K562 (cell line): ENCODE data around the gene ERRFI1. TPM values are rescaled to one million over a fixed set of nuclear protein-coding genes. Genes with fewer than 3 reads are reported as not detected.
"Not testable (repeated sequence)": the region's sequence is repeated elsewhere in the genome, so short reads cannot be mapped to it uniquely, and the experiment has no call there.

Experiments used
- ATAC-seq: fragments of 200-7000 bp; cut with Tn5 transposase; 3 replicates; pipeline ENCODE4 v1.9.1; 2020; ENCODE audit warnings: moderate library complexity
- BruUV-seq: library from RNA; stranded (reverse); fragments of 400-500 nt; replicated peaks from 2 replicates; lab custom pipeline; 2021; lab: Mats Ljungman, UMichigan
- CTCF ChIA-PET: fragments of 300-600 bp; formaldehyde crosslinking; extraction: SDS; loops from one replicate; lab custom pipeline; 2021; ENCODE audit warnings: low intra/inter-chr PET ratio; lab: Yijun Ruan, JAX
- POLR2A ChIA-PET: fragments of 300-600, 350-650 bp; sonication (Branson Sonifier 250); formaldehyde crosslinking; extraction: SDS; loops from one replicate; lab custom pipeline; 2021; ENCODE audit warnings: antibody characterized with exemption, inconsistent platforms; lab: Yijun Ruan, JAX
- DNase-seq, 4 experiments: peaks; one replicate each; pipeline versions ENCODE4 v3.0.0 to v3.0.0-alpha.2; 2011 to 2018; ENCODE audit warnings: low spot score in 3 of 4, mixed read lengths in 3 of 4; ENCODE audit errors: extremely low read depth in 1 of 4
- FAIRE-seq: peaks from 2 replicates; lab custom pipeline; 2011; peaks lifted over from hg19 to GRCh38; lab: Jason Lieb, UNC
- H2AFZ ChIP-seq: 2 replicates; pipeline ENCODE4 v1.6.0; 2011; ENCODE audit warnings: low read depth, low read length, control low read depth, inconsistent platforms
- H3K27ac ChIP-seq: fragments of 200-600 bp; 3 replicates; pipeline ENCODE4 v1.8.0; 2011; ENCODE audit warnings: low read depth, mild to moderate bottlenecking, control low read depth, inconsistent platforms, low read length, moderate library complexity, mixed read lengths; ENCODE audit errors: extremely low read depth
- H3K27me3 ChIP-seq, 2 experiments: fragments of 300-600 bp in 1 of 2; 2 replicates in 1 of 2; 3 replicates in 1 of 2; pipeline versions ENCODE4 v1.6.0 to v1.8.0; 2011; ENCODE audit warnings: inconsistent platforms in 2 of 2, low read length in 2 of 2, mild to moderate bottlenecking in 1 of 2, mixed read lengths in 1 of 2, moderate library complexity in 1 of 2; ENCODE audit not compliant: control insufficient read depth in 2 of 2, insufficient read depth in 2 of 2
- H3K36me3 ChIP-seq: fragments of 300-600 bp; 3 replicates; pipeline ENCODE4 v1.8.0; 2011; ENCODE audit warnings: mild to moderate bottlenecking, low read length, inconsistent platforms; ENCODE audit not compliant: control insufficient read depth, insufficient read depth
- H3K4me1 ChIP-seq, 2 experiments: fragments of 200-600 bp in 1 of 2; replicated peaks in 1 of 2; 2 replicates in 1 of 2; 3 replicates in 1 of 2; pipeline versions ENCODE4 v1.5.1 to v1.8.0; 2011; ENCODE audit warnings: inconsistent platforms in 2 of 2, low read length in 2 of 2, mild to moderate bottlenecking in 1 of 2, mixed read lengths in 1 of 2, moderate library complexity in 1 of 2; ENCODE audit not compliant: control insufficient read depth in 2 of 2, insufficient read depth in 2 of 2
- H3K4me2 ChIP-seq: 2 replicates; pipeline ENCODE4 v1.6.1; 2011; ENCODE audit warnings: low read length, control low read depth, inconsistent platforms, mixed read lengths; ENCODE audit not compliant: insufficient read depth
- H3K4me3 ChIP-seq: fragments of 200-600 bp; sonication (generic), shearing (Covaris generic); 2 replicates; pipeline ENCODE4 v1.5.1; 2016; ENCODE audit warnings: control low read depth, inconsistent platforms
- H3K79me2 ChIP-seq: fragments of 200-600 bp; 3 replicates; pipeline ENCODE4 v1.8.0; 2011; ENCODE audit warnings: low read length, inconsistent platforms; ENCODE audit not compliant: control insufficient read depth, insufficient read depth
- H3K9ac ChIP-seq, 2 experiments: 2 replicates each; pipeline versions ENCODE4 v1.6.0 to v1.6.1; 2011; ENCODE audit warnings: low read depth in 2 of 2, low read length in 2 of 2, control low read depth in 1 of 2, inconsistent platforms in 1 of 2, mild to moderate bottlenecking in 1 of 2, mixed read lengths in 1 of 2; ENCODE audit not compliant: insufficient read depth in 1 of 2
- H3K9me1 ChIP-seq: one replicate; pipeline ENCODE4 v1.6.0; 2011; ENCODE audit warnings: inconsistent platforms, mild to moderate bottlenecking, low read length, moderate library complexity; ENCODE audit not compliant: control insufficient read depth, insufficient read depth
- H3K9me3 ChIP-seq: replicated peaks from 2 replicates; pipeline ENCODE4 v1.5.1; 2011; ENCODE audit warnings: low read depth, low read length, inconsistent platforms; ENCODE audit not compliant: control insufficient read depth, insufficient read depth
- H4K20me1 ChIP-seq: replicated peaks from 2 replicates; pipeline ENCODE4 v1.6.1; 2011; ENCODE audit warnings: low read length, inconsistent platforms, mixed read lengths; ENCODE audit not compliant: control insufficient read depth, insufficient read depth
- BCOR ChIP-seq: fragments of 450-650 bp; IDR thresholded peaks from 2 replicates; pipeline ENCODE4 v1.6.1; 2016
- KDM1A ChIP-seq, 2 experiments: fragments of 450-650 bp; IDR thresholded peaks; 2 replicates each; pipeline ENCODE4 v1.6.1; 2016; ENCODE audit warnings: mild to moderate bottlenecking in 2 of 2
- PKNOX1 ChIP-seq: fragments of 450-650 bp; IDR thresholded peaks from 2 replicates; pipeline ENCODE4 v1.6.1; 2016
- RBM25 ChIP-seq: fragments of 200-400 bp; formaldehyde crosslinking; IDR thresholded peaks from 2 replicates; pipeline ENCODE4 v1.6.1; 2018; ENCODE audit warnings: low read length, low read depth, moderate library complexity; ENCODE audit not compliant: severe bottlenecking
- ZNF146 ChIP-seq: IDR thresholded peaks from one replicate; pipeline ENCODE4 v1.6.1; 2018; ENCODE audit warnings: missing compliant biosample characterization; ENCODE audit not compliant: unreplicated experiment
- WGBS: fragments of 100-300 bp; shearing (Covaris generic); methylation state at CpG from one replicate; pipeline ENCODE4 v1.1.6; 2016; ENCODE audit warnings: low coverage, mixed read lengths; ENCODE audit not compliant: insufficient coverage; ENCODE audit errors: missing lambda C conversion rate; 5-methylcytosine and 5-hydroxymethylcytosine counted together
- in situ Hi-C: fragments of 300-500 bp; cut with MboI; formaldehyde crosslinking; loops from 4 replicates; pipeline ENCODE4 v1.15.0; 2018; ENCODE audit warnings: inconsistent platforms, mixed read lengths
- intact Hi-C: fragments of 100-400 bp; cut with micrococcal nuclease; formaldehyde crosslinking; loops from 2 replicates; pipeline ENCODE4 v1.14.2; 2022
- polyA plus RNA-seq, 8 experiments: library from polyadenylated mRNA; depleted of rRNA in 4 of 8; stranded (reverse) in 5 of 8; unstranded in 3 of 8; fragments of >200 nt; fragmentation: Nextera tagmentation in 2 of 8; fragmentation: Illumina TruSeq in 1 of 8; extraction: Ambion mirVana in 2 of 8; extraction: Trizol in 1 of 8; gene quantifications; 2 replicates each; pipeline versions ENCODE4 v1.2.1 to v1.2.3, GENCODE V29; 2011 to 2014; ENCODE audit warnings: inconsistent platforms in 1 of 8, missing spikeins in 1 of 8
- total RNA-seq, 7 experiments: library from RNA; depleted of rRNA in 6 of 7; stranded (reverse); fragments of >200 nt in 6 of 7; fragmentation: Illumina TruSeq in 2 of 7; extraction: Trizol in 2 of 7; gene quantifications; 2 replicates each; pipeline versions ENCODE4 v1.2.1 to v1.2.3, GENCODE V29; 2011 to 2021; ENCODE audit warnings: low replicate concordance in 1 of 7

Gene ERRFI1
- total and polyA plus RNA-seq, 9 of the 15 experiments (the other 6 are each of a cell fraction or from before 2014, with no cell fraction given) = 0.67 to 4.4 (median 1.1) TPM

GRCh38 chr1:8069614-8070320, 43.7 kb upstream of the ERRFI1 start:
- H3K9me1 ChIP-seq, DNase-seq, H2AFZ ChIP-seq, POLR2A ChIA-PET, H4K20me1 ChIP-seq, CTCF ChIA-PET, FAIRE-seq, H3K27ac ChIP-seq, H3K9ac ChIP-seq, BruUV-seq, H3K9me3 ChIP-seq, H3K4me3 ChIP-seq, H3K4me1 ChIP-seq, ATAC-seq, in situ Hi-C loops, H3K79me2 ChIP-seq, H3K36me3 ChIP-seq, H3K4me2 ChIP-seq, intact Hi-C loops: not testable (repeated sequence)
- WGBS = 22% methylated on average over 8 of the region's 8 CpGs
- H3K27me3 ChIP-seq = peaks cover 13 to 14% of the 10 kb centered on the region in 2 experiments
- peak; percentile 52; the same call in 1 of the 2 replicates for TF ChIP-seq BCOR
- TF ChIP-seq PKNOX1 = peak; percentile 27; the same call in 1 of the 2 replicates
- TF ChIP-seq ZNF146 = peak; percentile 95
- TF ChIP-seq KDM1A (IDR thresholded peaks at IDR 0.05) = 0 out of 4 replicates have a peak, but pooled peaks of 1 of the 2 experiments have one; percentile 9
- peak; percentile 63 for TF ChIP-seq RBM25
